K562 (cell line): ENCODE results near the gene GUCY1A1. TPM values are rescaled to one million over a fixed set of nuclear protein-coding genes. Genes with fewer than 3 reads are reported as not detected.

Experiments used
- ATAC-seq: fragments of 200-7000 bp; cut with Tn5 transposase; 3 replicates; pipeline ENCODE4 v1.9.1; 2020; ENCODE audit warnings: moderate library complexity
- BruUV-seq: library from RNA; stranded (reverse); fragments of 400-500 nt; replicated peaks from 2 replicates; lab custom pipeline; 2021; lab: Mats Ljungman, UMichigan
- CTCF ChIA-PET: fragments of 300-600 bp; formaldehyde crosslinking; extraction: SDS; loops from one replicate; lab custom pipeline; 2021; ENCODE audit warnings: low intra/inter-chr PET ratio; lab: Yijun Ruan, JAX
- POLR2A ChIA-PET: fragments of 300-600, 350-650 bp; sonication (Branson Sonifier 250); formaldehyde crosslinking; extraction: SDS; loops from one replicate; lab custom pipeline; 2021; ENCODE audit warnings: antibody characterized with exemption, inconsistent platforms; lab: Yijun Ruan, JAX
- DNase-seq, 4 experiments: peaks; one replicate each; pipeline versions ENCODE4 v3.0.0 to v3.0.0-alpha.2; 2011 to 2018; ENCODE audit warnings: low spot score in 3 of 4, mixed read lengths in 3 of 4; ENCODE audit errors: extremely low read depth in 1 of 4
- FAIRE-seq: peaks from 2 replicates; lab custom pipeline; 2011; peaks lifted over from hg19 to GRCh38; lab: Jason Lieb, UNC
- H2AFZ ChIP-seq: 2 replicates; pipeline ENCODE4 v1.6.0; 2011; ENCODE audit warnings: low read depth, low read length, control low read depth, inconsistent platforms
- H3K27ac ChIP-seq: fragments of 200-600 bp; 3 replicates; pipeline ENCODE4 v1.8.0; 2011; ENCODE audit warnings: low read depth, mild to moderate bottlenecking, control low read depth, inconsistent platforms, low read length, moderate library complexity, mixed read lengths; ENCODE audit errors: extremely low read depth
- H3K27me3 ChIP-seq, 2 experiments: fragments of 300-600 bp in 1 of 2; 2 replicates in 1 of 2; 3 replicates in 1 of 2; pipeline versions ENCODE4 v1.6.0 to v1.8.0; 2011; ENCODE audit warnings: inconsistent platforms in 2 of 2, low read length in 2 of 2, mild to moderate bottlenecking in 1 of 2, mixed read lengths in 1 of 2, moderate library complexity in 1 of 2; ENCODE audit not compliant: control insufficient read depth in 2 of 2, insufficient read depth in 2 of 2
- H3K36me3 ChIP-seq: fragments of 300-600 bp; 3 replicates; pipeline ENCODE4 v1.8.0; 2011; ENCODE audit warnings: mild to moderate bottlenecking, low read length, inconsistent platforms; ENCODE audit not compliant: control insufficient read depth, insufficient read depth
- H3K4me1 ChIP-seq, 2 experiments: fragments of 200-600 bp in 1 of 2; replicated peaks in 1 of 2; 2 replicates in 1 of 2; 3 replicates in 1 of 2; pipeline versions ENCODE4 v1.5.1 to v1.8.0; 2011; ENCODE audit warnings: inconsistent platforms in 2 of 2, low read length in 2 of 2, mild to moderate bottlenecking in 1 of 2, mixed read lengths in 1 of 2, moderate library complexity in 1 of 2; ENCODE audit not compliant: control insufficient read depth in 2 of 2, insufficient read depth in 2 of 2
- H3K4me2 ChIP-seq: 2 replicates; pipeline ENCODE4 v1.6.1; 2011; ENCODE audit warnings: low read length, control low read depth, inconsistent platforms, mixed read lengths; ENCODE audit not compliant: insufficient read depth
- H3K4me3 ChIP-seq: fragments of 200-600 bp; sonication (generic), shearing (Covaris generic); 2 replicates; pipeline ENCODE4 v1.5.1; 2016; ENCODE audit warnings: control low read depth, inconsistent platforms
- H3K79me2 ChIP-seq: fragments of 200-600 bp; 3 replicates; pipeline ENCODE4 v1.8.0; 2011; ENCODE audit warnings: low read length, inconsistent platforms; ENCODE audit not compliant: control insufficient read depth, insufficient read depth
- H3K9ac ChIP-seq, 2 experiments: 2 replicates each; pipeline versions ENCODE4 v1.6.0 to v1.6.1; 2011; ENCODE audit warnings: low read depth in 2 of 2, low read length in 2 of 2, control low read depth in 1 of 2, inconsistent platforms in 1 of 2, mild to moderate bottlenecking in 1 of 2, mixed read lengths in 1 of 2; ENCODE audit not compliant: insufficient read depth in 1 of 2
- H3K9me1 ChIP-seq: one replicate; pipeline ENCODE4 v1.6.0; 2011; ENCODE audit warnings: inconsistent platforms, mild to moderate bottlenecking, low read length, moderate library complexity; ENCODE audit not compliant: control insufficient read depth, insufficient read depth
- H3K9me3 ChIP-seq: replicated peaks from 2 replicates; pipeline ENCODE4 v1.5.1; 2011; ENCODE audit warnings: low read depth, low read length, inconsistent platforms; ENCODE audit not compliant: control insufficient read depth, insufficient read depth
- H4K20me1 ChIP-seq: replicated peaks from 2 replicates; pipeline ENCODE4 v1.6.1; 2011; ENCODE audit warnings: low read length, inconsistent platforms, mixed read lengths; ENCODE audit not compliant: control insufficient read depth, insufficient read depth
- CC2D1A ChIP-seq: fragments of 450-650 bp; IDR thresholded peaks from 2 replicates; pipeline ENCODE4 v1.6.1; 2017; ENCODE audit warnings: mild to moderate bottlenecking
- CCAR2 ChIP-seq: fragments of 200-400 bp; formaldehyde crosslinking; IDR thresholded peaks from 2 replicates; pipeline ENCODE4 v1.6.1; 2017; ENCODE audit warnings: mild to moderate bottlenecking, low read depth, low read length
- CTCFL ChIP-seq: IDR thresholded peaks from 2 replicates; pipeline ENCODE4 v1.6.1; 2011; ENCODE audit warnings: borderline replicate concordance, low read depth, mild to moderate bottlenecking, moderate library complexity, low read length; ENCODE audit not compliant: insufficient read depth, poor library complexity, severe bottlenecking
- HDAC8 ChIP-seq: fragments of 450-650 bp; IDR thresholded peaks from 2 replicates; pipeline ENCODE4 v1.6.1; 2016; ENCODE audit warnings: mild to moderate bottlenecking, missing genetic modification characterization, moderate library complexity, missing compliant biosample characterization
- MTA2 ChIP-seq: fragments of 450-650 bp; IDR thresholded peaks from 2 replicates; pipeline ENCODE4 v1.6.1; 2016; ENCODE audit warnings: low read depth
- PCBP1 ChIP-seq: fragments of 200-400 bp; formaldehyde crosslinking; IDR thresholded peaks from 2 replicates; pipeline ENCODE4 v1.6.1; 2018; ENCODE audit warnings: mild to moderate bottlenecking, low read depth, low read length; ENCODE audit not compliant: poor library complexity, severe bottlenecking
- PRMT5 ChIP-seq: sonication (generic); formaldehyde crosslinking; IDR thresholded peaks from 2 replicates; pipeline ENCODE4 v1.5.0; 2020; ENCODE audit warnings: missing genetic modification reagents
- SRSF1 ChIP-seq: fragments of 200-400 bp; formaldehyde crosslinking; IDR thresholded peaks from 2 replicates; pipeline ENCODE4 v1.6.1; 2017; ENCODE audit warnings: mild to moderate bottlenecking, low read depth, low read length, moderate library complexity
- ZBTB12 ChIP-seq: fragments of 250-450 bp; sonication (Bioruptor Pico); IDR thresholded peaks from 2 replicates; pipeline ENCODE4 v1.4.0; 2020
- ZNF316 ChIP-seq: fragments of 450-650 bp; IDR thresholded peaks from 2 replicates; pipeline ENCODE4 v1.6.1; 2016
- ZNF57 ChIP-seq: fragments of 450-650 bp; formaldehyde crosslinking; IDR thresholded peaks from 2 replicates; pipeline ENCODE4 v1.4.0; 2020; ENCODE audit warnings: mild to moderate bottlenecking, moderate library complexity
- ZNF639 ChIP-seq, 2 experiments: fragments of 200-800 bp in 1 of 2; sonication (Bioruptor generic) in 1 of 2; sonication (generic) in 1 of 2; formaldehyde crosslinking in 1 of 2; IDR thresholded peaks in 1 of 2; conservative IDR thresholded peaks in 1 of 2; 2 replicates each; pipeline versions ENCODE4 v1.5.0 to v1.6.1; 2016 to 2020; ENCODE audit warnings: missing compliant biosample characterization in 1 of 2, missing genetic modification characterization in 1 of 2, missing genetic modification reagents in 1 of 2
- WGBS: fragments of 100-300 bp; shearing (Covaris generic); methylation state at CpG from one replicate; pipeline ENCODE4 v1.1.6; 2016; ENCODE audit warnings: low coverage, mixed read lengths; ENCODE audit not compliant: insufficient coverage; ENCODE audit errors: missing lambda C conversion rate; 5-methylcytosine and 5-hydroxymethylcytosine counted together
- in situ Hi-C: fragments of 300-500 bp; cut with MboI; formaldehyde crosslinking; loops from 4 replicates; pipeline ENCODE4 v1.15.0; 2018; ENCODE audit warnings: inconsistent platforms, mixed read lengths
- intact Hi-C: fragments of 100-400 bp; cut with micrococcal nuclease; formaldehyde crosslinking; loops from 2 replicates; pipeline ENCODE4 v1.14.2; 2022
- polyA plus RNA-seq, 8 experiments: library from polyadenylated mRNA; depleted of rRNA in 4 of 8; stranded (reverse) in 5 of 8; unstranded in 3 of 8; fragments of >200 nt; fragmentation: Nextera tagmentation in 2 of 8; fragmentation: Illumina TruSeq in 1 of 8; extraction: Ambion mirVana in 2 of 8; extraction: Trizol in 1 of 8; gene quantifications; 2 replicates each; pipeline versions ENCODE4 v1.2.1 to v1.2.3, GENCODE V29; 2011 to 2014; ENCODE audit warnings: inconsistent platforms in 1 of 8, missing spikeins in 1 of 8
- total RNA-seq, 7 experiments: library from RNA; depleted of rRNA in 6 of 7; stranded (reverse); fragments of >200 nt in 6 of 7; fragmentation: Illumina TruSeq in 2 of 7; extraction: Trizol in 2 of 7; gene quantifications; 2 replicates each; pipeline versions ENCODE4 v1.2.1 to v1.2.3, GENCODE V29; 2011 to 2021; ENCODE audit warnings: low replicate concordance in 1 of 7

Gene GUCY1A1
- total and polyA plus RNA-seq, 9 of the 15 experiments (the other 6 are each of a cell fraction or from before 2014, with no cell fraction given), result not detected

- H3K27me3 ChIP-seq, result no peaks in the 10 kb centered on the region
- no peaks in the 10 kb centered on the region for H3K79me2 ChIP-seq
- intact Hi-C loops, result no loop called here
- H3K36me3 ChIP-seq, result no peaks in the 10 kb centered on the region
- no peaks in the 10 kb centered on the region for H3K9me1 ChIP-seq
- no peaks in the 10 kb centered on the region for H4K20me1 ChIP-seq
- H3K4me3 ChIP-seq, result no peak overlapping the region
- peak; percentile 13; the same call in 1 of the 2 replicates for TF ChIP-seq ZNF316
- TF ChIP-seq MTA2, result no peak
- no peak for FAIRE-seq
- 0% methylated on average over 4 of the region's 4 CpGs for WGBS
- no peak overlapping the region for H3K27ac ChIP-seq
- H3K4me2 ChIP-seq, result no peak overlapping the region
- POLR2A ChIA-PET, result no interaction called here
- no peak overlapping the region for H3K9ac ChIP-seq
- no TSS peak for BruUV-seq
- no peaks in the 10 kb centered on the region for H3K9me3 ChIP-seq
- in situ Hi-C loops, result no loop called here
- no peak for DNase-seq
- no peak overlapping the region for H2AFZ ChIP-seq
- ATAC-seq, result no peak
- no peaks in the 10 kb centered on the region for H3K4me1 ChIP-seq
- CTCF ChIA-PET, result no interaction called here
Observed at GRCh38 chr4:155709918-155710317, 43.3 kb downstream of the GUCY1A1 start.

- H3K4me1 ChIP-seq, result no peaks in the 10 kb centered on the region
- intact Hi-C loops, result no loop called here
- no TSS peak for BruUV-seq
- no peak for TF ChIP-seq SRSF1
- TF ChIP-seq HDAC8 (tag), result no peak
- no peak for TF ChIP-seq CC2D1A
- no peak for TF ChIP-seq PCBP1
- no peak for TF ChIP-seq PRMT5 (CRISPR knock-in tag)
- TF ChIP-seq ZBTB12 (CRISPR knock-in tag), result no peak
- TF ChIP-seq ZNF639 (CRISPR knock-in tag; conservative IDR thresholded peaks at IDR 0.05 in 1 of 2, IDR thresholded peaks at IDR 0.05 in 1 of 2), result no peak
- no peak for TF ChIP-seq ZNF57 (CRISPR knock-in tag)
- TF ChIP-seq CTCFL, result no peak
- TF ChIP-seq CCAR2, result no peak
Observed at GRCh38 chr4:155711556-155711955, 44.9 kb downstream of the GUCY1A1 start.

More at GRCh38 chr4:155711556-155711955, 44.9 kb downstream of the GUCY1A1 start:
- no peak for ATAC-seq
- ChIA-PET POLR2A (no interaction called here), CTCF (no interaction called here)
- 0% methylated on average over 1 of the region's 1 CpG for WGBS
- no peaks in the 10 kb centered on the region for H3K9me3 ChIP-seq
- H3K9me1 ChIP-seq, result no peaks in the 10 kb centered on the region
- no peak for FAIRE-seq
- no peak overlapping the region for H3K4me2 ChIP-seq
- H3K79me2 ChIP-seq, result no peaks in the 10 kb centered on the region
- H3K36me3 ChIP-seq, result no peaks in the 10 kb centered on the region
- H3K4me3 ChIP-seq, result no peak overlapping the region
- H4K20me1 ChIP-seq, result no peaks in the 10 kb centered on the region
- H3K27me3 ChIP-seq, result no peaks in the 10 kb centered on the region
- H3K27ac ChIP-seq, result no peak overlapping the region
- no peak for DNase-seq
- in situ Hi-C loops, result no loop called here
- no peak overlapping the region for H3K9ac ChIP-seq
- H2AFZ ChIP-seq, result no peak overlapping the region
